DND-41 (cell line): ENCODE results near the gene MVK.

Experiments used
- ATAC-seq: fragments of 200-7000 bp; cut with Tn5 transposase; 3 replicates; pipeline ENCODE4 v1.9.1; 2021; ENCODE audit warnings: low read depth; ENCODE audit not compliant: insufficient read depth
- DNase-seq: peaks from one replicate; pipeline ENCODE4 v3.0.0-alpha.2; 2020
- H2AFZ ChIP-seq: 2 replicates; pipeline ENCODE4 v1.6.0; 2012; ENCODE audit warnings: low read depth, low read length
- H3K27ac ChIP-seq: 2 replicates; pipeline ENCODE4 v1.5.1; 2012; ENCODE audit warnings: low read length, inconsistent platforms
- H3K27me3 ChIP-seq: fragments of 200-600 bp; sonication (generic); 2 replicates; pipeline ENCODE4 v1.6.0; 2012; ENCODE audit warnings: low read length, mild to moderate bottlenecking, inconsistent platforms; ENCODE audit not compliant: insufficient read depth, poor library complexity
- H3K36me3 ChIP-seq: 2 replicates; pipeline ENCODE4 v1.5.1; 2012; ENCODE audit warnings: low read length, inconsistent platforms; ENCODE audit not compliant: insufficient read depth
- H3K4me1 ChIP-seq: 2 replicates; pipeline ENCODE4 v1.5.1; 2012; ENCODE audit warnings: mild to moderate bottlenecking, low read length; ENCODE audit not compliant: insufficient read depth
- H3K4me2 ChIP-seq: 2 replicates; pipeline ENCODE4 v1.6.0; 2012; ENCODE audit warnings: mild to moderate bottlenecking, moderate library complexity, low read length, inconsistent platforms; ENCODE audit not compliant: insufficient read depth
- H3K4me3 ChIP-seq, 2 experiments: fragments of 200-600 bp in 1 of 2; shearing (Covaris generic) in 1 of 2; 2 replicates each; pipeline ENCODE4 v1.5.1; 2012 to 2016; ENCODE audit warnings: inconsistent platforms in 2 of 2, low read length in 2 of 2, mild to moderate bottlenecking in 2 of 2, low read depth in 1 of 2, moderate library complexity in 1 of 2
- H3K79me2 ChIP-seq: 2 replicates; pipeline ENCODE4 v1.6.0; 2012; ENCODE audit warnings: low read length, inconsistent platforms; ENCODE audit not compliant: insufficient read depth
- H3K9ac ChIP-seq: 2 replicates; pipeline ENCODE4 v1.6.0; 2012; ENCODE audit warnings: low read depth, mild to moderate bottlenecking, inconsistent platforms, low read length, moderate library complexity
- H3K9me3 ChIP-seq: 2 replicates; pipeline ENCODE4 v1.5.1; 2012; ENCODE audit warnings: low read length, moderate library complexity, mild to moderate bottlenecking, inconsistent platforms; ENCODE audit not compliant: insufficient read depth, severe bottlenecking
- H4K20me1 ChIP-seq: 2 replicates; pipeline ENCODE4 v1.6.0; 2012; ENCODE audit warnings: low read length; ENCODE audit not compliant: insufficient read depth
- CTCF ChIP-seq: IDR thresholded peaks from 2 replicates; pipeline ENCODE4 v1.5.1; 2012; ENCODE audit warnings: borderline replicate concordance, low read length, moderate library complexity, mild to moderate bottlenecking; ENCODE audit not compliant: poor library complexity, severe bottlenecking; ENCODE audit errors: extremely low read depth
- EZH2 ChIP-seq: IDR thresholded peaks from 3 replicates; pipeline ENCODE4 v1.6.1; 2012; ENCODE audit warnings: borderline replicate concordance, low read depth, mild to moderate bottlenecking, moderate library complexity, low read length, inconsistent platforms; ENCODE audit not compliant: severe bottlenecking

The MVK gene

GRCh38 chr12:109532721-109533486, 40.7 kb upstream of the MVK start:
- no peaks in the 10 kb centered on the region for H3K27me3 ChIP-seq
- DNase-seq (no peak), ATAC-seq (no peak)
- no peaks in the 10 kb centered on the region for H3K9me3 ChIP-seq
- TF ChIP-seq EZH2 (no peak), CTCF (no peak)
- H3K9ac ChIP-seq, result no peak overlapping the region
- no peaks in the 10 kb centered on the region for H3K79me2 ChIP-seq
- H3K27ac ChIP-seq, result no peak overlapping the region
- H3K4me1 ChIP-seq, result no peaks in the 10 kb centered on the region
- H4K20me1 ChIP-seq, result no peaks in the 10 kb centered on the region
- no peak overlapping the region for H2AFZ ChIP-seq
- H3K4me3 ChIP-seq, result no peak overlapping the region
- H3K4me2 ChIP-seq, result no peak overlapping the region
- H3K36me3 ChIP-seq, result peaks cover 26% of the 10 kb centered on the region; the same call in 1 of the 2 replicates

- H3K27ac ChIP-seq, result no peak overlapping the region
- H3K27me3 ChIP-seq, result no peaks in the 10 kb centered on the region
- no peak overlapping the region for H2AFZ ChIP-seq
- no peak for TF ChIP-seq EZH2
- no peak for TF ChIP-seq CTCF
- no peaks in the 10 kb centered on the region for H4K20me1 ChIP-seq
- H3K9ac ChIP-seq, result no peak overlapping the region
- DNase-seq, result no peak
- ATAC-seq, result no peak
- H3K36me3 ChIP-seq, result peaks cover 24% of the 10 kb centered on the region; the same call in 1 of the 2 replicates
- H3K4me2 ChIP-seq, result no peak overlapping the region
- no peaks in the 10 kb centered on the region for H3K4me1 ChIP-seq
- H3K79me2 ChIP-seq, result no peaks in the 10 kb centered on the region
- H3K4me3 ChIP-seq, result no peak overlapping the region
- H3K9me3 ChIP-seq, result no peaks in the 10 kb centered on the region
Observed at GRCh38 chr12:109533487-109533740, 40.2 kb upstream of the MVK start.

- Histone ChIP-seq H3K4me3 (no peak overlapping the region), H4K20me1 (no peaks in the 10 kb centered on the region), H3K36me3 (peaks cover 23% of the 10 kb centered on the region; the same call in 1 of the 2 replicates), H3K4me1 (no peaks in the 10 kb centered on the region), H3K9ac (no peak overlapping the region), H3K27ac (no peak overlapping the region), H3K79me2 (no peaks in the 10 kb centered on the region), H3K9me3 (no peaks in the 10 kb centered on the region), H2AFZ (no peak overlapping the region), H3K27me3 (no peaks in the 10 kb centered on the region), H3K4me2 (no peak overlapping the region)
- TF ChIP-seq CTCF, result no peak
- TF ChIP-seq EZH2, result no peak
- no peak for ATAC-seq
- no peak for DNase-seq
Observed at GRCh38 chr12:109534456-109534855, 39.1 kb upstream of the MVK start.
